IMR-90 (cell line): Measurements from ENCODE around the gene C10orf90.

Experiments used
- BHLHE40 ChIP-seq: fragments of 150-350 bp; IDR thresholded peaks from 2 replicates; pipeline ENCODE4 v1.6.1; 2016; ENCODE audit warnings: mild to moderate bottlenecking, low read depth, low read length
- CEBPB ChIP-seq: IDR thresholded peaks from 2 replicates; pipeline ENCODE4 v1.6.1; 2012; ENCODE audit warnings: low read depth, low read length, improper control_type of control experiment
- CHD1 ChIP-seq: IDR thresholded peaks from 2 replicates; pipeline ENCODE4 v1.6.1; 2012; ENCODE audit warnings: low read depth, low read length, improper control_type of control experiment
- FOS ChIP-seq: fragments of 150-350 bp; IDR thresholded peaks from 2 replicates; pipeline ENCODE4 v1.6.1; 2016; ENCODE audit warnings: low read depth, low read length
- MAFK ChIP-seq: IDR thresholded peaks from 2 replicates; pipeline ENCODE4 v1.6.1; 2012; ENCODE audit warnings: low read depth, low read length, improper control_type of control experiment
- MXI1 ChIP-seq: IDR thresholded peaks from 2 replicates; pipeline ENCODE4 v1.6.1; 2012; ENCODE audit warnings: low read depth, mild to moderate bottlenecking, low read length, moderate library complexity, borderline replicate concordance
- POLR2A ChIP-seq: IDR thresholded peaks from 2 replicates; pipeline ENCODE4 v1.6.1; 2012; ENCODE audit warnings: mild to moderate bottlenecking, low read depth, low read length
- RAD21 ChIP-seq: IDR thresholded peaks from 2 replicates; pipeline ENCODE4 v1.6.1; 2012; ENCODE audit warnings: low read length, improper control_type of control experiment
- RCOR1 ChIP-seq: IDR thresholded peaks from 2 replicates; pipeline ENCODE4 v1.6.1; 2012; ENCODE audit warnings: mild to moderate bottlenecking, low read length, improper control_type of control experiment; ENCODE audit not compliant: insufficient replicate concordance
- RFX5 ChIP-seq: IDR thresholded peaks from 2 replicates; pipeline ENCODE4 v1.8.0; 2012; ENCODE audit warnings: low read depth, mild to moderate bottlenecking, low read length, moderate library complexity
- SMC3 ChIP-seq: fragments of 150-350 bp; IDR thresholded peaks from 2 replicates; pipeline ENCODE4 v1.6.1; 2016; ENCODE audit warnings: low read depth, mild to moderate bottlenecking, antibody characterized with exemption, low read length, moderate library complexity
- TF ChIP-seq, protein P1 (sequence below): fragments of 150-350 bp; IDR thresholded peaks from 2 replicates; pipeline ENCODE4 v1.6.1; 2017; ENCODE audit warnings: mild to moderate bottlenecking, antibody characterized with exemption, low read length, low read depth
- TF ChIP-seq, protein P2 (sequence below): conservative IDR thresholded peaks from 2 replicates; pipeline ENCODE4 v1.5.1; 2012; ENCODE audit warnings: mild to moderate bottlenecking, low read depth, low read length, improper control_type of control experiment
- TF ChIP-seq, protein P3 (sequence below): fragments of 150-350 bp; IDR thresholded peaks from 2 replicates; pipeline ENCODE4 v1.6.1; 2016; ENCODE audit warnings: low read depth, mild to moderate bottlenecking, low read length, moderate library complexity, borderline replicate concordance

DNA sequence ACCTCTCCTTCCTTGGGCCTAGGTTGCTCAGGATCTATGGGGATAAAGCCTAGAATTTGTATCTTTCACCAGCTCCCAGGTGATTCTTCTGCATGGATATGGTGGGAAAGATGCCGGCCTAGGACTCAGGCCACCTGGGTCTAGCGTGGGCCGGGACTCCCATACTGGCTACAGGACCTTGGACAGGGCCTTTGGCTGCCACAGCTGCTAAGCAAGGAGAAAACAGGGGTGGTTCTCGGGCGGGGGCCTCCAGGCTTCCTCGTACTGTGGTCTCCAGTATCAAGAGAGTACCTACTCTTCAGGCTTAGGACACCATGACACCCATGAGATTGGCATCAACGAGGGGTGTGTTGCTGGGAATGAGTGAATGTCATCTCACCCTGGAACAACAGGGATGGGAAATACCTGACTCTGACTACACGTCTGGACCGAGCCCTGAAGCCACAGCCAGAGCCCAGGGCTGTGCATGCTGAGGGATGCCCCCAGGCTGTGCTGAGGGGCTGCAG lies 161.9 kb downstream of the C10orf90 start:
- TF ChIP-seq, protein P1, sequence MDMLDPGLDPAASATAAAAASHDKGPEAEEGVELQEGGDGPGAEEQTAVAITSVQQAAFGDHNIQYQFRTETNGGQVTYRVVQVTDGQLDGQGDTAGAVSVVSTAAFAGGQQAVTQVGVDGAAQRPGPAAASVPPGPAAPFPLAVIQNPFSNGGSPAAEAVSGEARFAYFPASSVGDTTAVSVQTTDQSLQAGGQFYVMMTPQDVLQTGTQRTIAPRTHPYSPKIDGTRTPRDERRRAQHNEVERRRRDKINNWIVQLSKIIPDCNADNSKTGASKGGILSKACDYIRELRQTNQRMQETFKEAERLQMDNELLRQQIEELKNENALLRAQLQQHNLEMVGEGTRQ: no peak
- TF ChIP-seq, protein P2, sequence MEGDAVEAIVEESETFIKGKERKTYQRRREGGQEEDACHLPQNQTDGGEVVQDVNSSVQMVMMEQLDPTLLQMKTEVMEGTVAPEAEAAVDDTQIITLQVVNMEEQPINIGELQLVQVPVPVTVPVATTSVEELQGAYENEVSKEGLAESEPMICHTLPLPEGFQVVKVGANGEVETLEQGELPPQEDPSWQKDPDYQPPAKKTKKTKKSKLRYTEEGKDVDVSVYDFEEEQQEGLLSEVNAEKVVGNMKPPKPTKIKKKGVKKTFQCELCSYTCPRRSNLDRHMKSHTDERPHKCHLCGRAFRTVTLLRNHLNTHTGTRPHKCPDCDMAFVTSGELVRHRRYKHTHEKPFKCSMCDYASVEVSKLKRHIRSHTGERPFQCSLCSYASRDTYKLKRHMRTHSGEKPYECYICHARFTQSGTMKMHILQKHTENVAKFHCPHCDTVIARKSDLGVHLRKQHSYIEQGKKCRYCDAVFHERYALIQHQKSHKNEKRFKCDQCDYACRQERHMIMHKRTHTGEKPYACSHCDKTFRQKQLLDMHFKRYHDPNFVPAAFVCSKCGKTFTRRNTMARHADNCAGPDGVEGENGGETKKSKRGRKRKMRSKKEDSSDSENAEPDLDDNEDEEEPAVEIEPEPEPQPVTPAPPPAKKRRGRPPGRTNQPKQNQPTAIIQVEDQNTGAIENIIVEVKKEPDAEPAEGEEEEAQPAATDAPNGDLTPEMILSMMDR: no peak
- TF ChIP-seq BHLHE40 (no peak), RCOR1 (no peak), CEBPB (no peak), POLR2A (no peak), SMC3 (no peak), MXI1 (no peak), MAFK (no peak), RAD21 (no peak), RFX5 (no peak), CHD1 (no peak), FOS (no peak)
- TF ChIP-seq, protein P3, sequence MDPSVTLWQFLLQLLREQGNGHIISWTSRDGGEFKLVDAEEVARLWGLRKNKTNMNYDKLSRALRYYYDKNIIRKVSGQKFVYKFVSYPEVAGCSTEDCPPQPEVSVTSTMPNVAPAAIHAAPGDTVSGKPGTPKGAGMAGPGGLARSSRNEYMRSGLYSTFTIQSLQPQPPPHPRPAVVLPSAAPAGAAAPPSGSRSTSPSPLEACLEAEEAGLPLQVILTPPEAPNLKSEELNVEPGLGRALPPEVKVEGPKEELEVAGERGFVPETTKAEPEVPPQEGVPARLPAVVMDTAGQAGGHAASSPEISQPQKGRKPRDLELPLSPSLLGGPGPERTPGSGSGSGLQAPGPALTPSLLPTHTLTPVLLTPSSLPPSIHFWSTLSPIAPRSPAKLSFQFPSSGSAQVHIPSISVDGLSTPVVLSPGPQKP: no peak
